ENCODE results near the gene LARGE1. TPM values are rescaled to one million over a fixed set of nuclear protein-coding genes. Genes with fewer than 3 reads are reported as not detected.

LARGE1 gene
- total RNA-seq, 1 experiment from 2014 or later = 1.5 TPM

GRCh38 chr22:33867118-33867866 is 53.0 kb downstream of the LARGE1 start (continued):
- TF ChIP-seq CBX3 (IDR thresholded peaks at IDR 0.05; ENCODE audit: low read depth) = no peak
- no peak for TF ChIP-seq YY1 (IDR thresholded peaks at IDR 0.05; ENCODE audit: extremely low read depth, insufficient replicate concordance, low read depth, low read length)
- no peak for TF ChIP-seq CEBPB (IDR thresholded peaks at IDR 0.05; ENCODE audit: low read depth)
- TF ChIP-seq TCF7L2 (IDR thresholded peaks at IDR 0.05; ENCODE audit: borderline replicate concordance, extremely low read depth, insufficient read depth, insufficient read length) = no peak

DNA sequence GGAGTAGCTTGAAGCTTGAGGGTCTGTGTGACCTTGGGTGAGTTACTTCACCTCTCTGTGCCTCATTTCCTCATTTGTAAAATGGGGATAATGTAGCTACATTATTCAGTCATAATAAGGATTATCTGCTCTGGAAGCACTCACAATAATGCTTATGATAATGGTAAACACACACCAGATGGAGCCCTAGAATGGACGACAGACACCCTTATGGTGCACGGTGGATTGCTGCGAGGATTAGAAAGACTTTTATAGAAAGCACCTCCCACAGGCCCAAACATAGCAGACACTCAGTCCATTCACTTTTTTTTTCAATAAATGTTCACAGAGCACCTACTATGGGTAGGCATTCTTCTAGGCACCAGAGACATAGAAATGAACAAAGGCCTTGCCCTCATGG is 53.8 kb downstream of the LARGE1 start:
- DNase-seq (ENCODE audit: low read depth, low spot score) (no peak), ATAC-seq (no peak)
- Histone ChIP-seq H3K9me3 (ENCODE audit: control insufficient read depth in 1 of 2, insufficient read depth in 1 of 2, low read depth in 1 of 2, low read length in 2 of 2) (peaks cover 4 to 41% of the 10 kb centered on the region in 2 experiments; a peak in 2 of 4 replicates), H3K4me1 (ENCODE audit: control insufficient read depth in 1 of 2, insufficient read depth in 2 of 2, low read length in 2 of 2) (no peaks in the 10 kb centered on the region), H4K20me1 (ENCODE audit: insufficient read depth) (no peaks in the 10 kb centered on the region), H3K4me3 (replicated peaks in 1 of 2; ENCODE audit: low read depth in 1 of 2, low read length in 2 of 2) (no peak overlapping the region), H2AFZ (ENCODE audit: low read depth, low read length, poor library complexity, severe bottlenecking) (no peak overlapping the region), H3K79me2 (ENCODE audit: insufficient read depth, low read length) (no peaks in the 10 kb centered on the region), H3K4me2 (ENCODE audit: low read length) (no peak overlapping the region), H3K36me3 (ENCODE audit: control insufficient read depth in 1 of 2, insufficient read depth in 2 of 2, low read length in 2 of 2) (no peaks in the 10 kb centered on the region), H3K27me3 (ENCODE audit: insufficient read depth, low read length) (no peaks in the 10 kb centered on the region), H3K9me2 (ENCODE audit: insufficient read depth) (no peaks in the 10 kb centered on the region), H3K27ac (ENCODE audit: low read depth, low read length) (no peak overlapping the region), H3K9ac (ENCODE audit: low read length) (no peak overlapping the region)
- RAD21 ChIA-PET (ENCODE audit: low non-redundant PET in 1 of 2, low total read pairs in 2 of 2, uncharacterized antibody in 2 of 2, unreplicated experiment in 2 of 2) = no interaction called here
- CTCF ChIA-PET = no interaction called here
- BruUV-seq (replicated peaks) = no TSS peak
- intact Hi-C loops (cut with micrococcal nuclease) = no loop called here
- POLR2A ChIA-PET = no interaction called here
- TF ChIP-seq SP1 (IDR thresholded peaks at IDR 0.05; ENCODE audit: low read depth) (no peak), POLR2A (IDR thresholded peaks at IDR 0.05; ENCODE audit: borderline replicate concordance, extremely low read depth, insufficient read depth, insufficient read length) (no peak), EZH2 (IDR thresholded peaks at IDR 0.05) (no peak), SRF (IDR thresholded peaks at IDR 0.05; ENCODE audit: low read depth) (no peak), EGR1 (IDR thresholded peaks at IDR 0.05; ENCODE audit: low read depth) (no peak), POLR2AphosphoS5 (IDR thresholded peaks at IDR 0.05; ENCODE audit: low read depth, low read length) (no peak)
